GM12874 (cell line): Measurements from ENCODE around the gene METTL13.

Source experiments
- CTCF ChIP-seq: IDR thresholded peaks from 2 replicates; pipeline ENCODE4 v1.5.1; 2011; ENCODE audit warnings: low read depth, mild to moderate bottlenecking, control low read depth, low read length, moderate library complexity; ENCODE audit not compliant: insufficient read depth

Gene METTL13

GRCh38 chr1:171781176-171781875, at the start of gene METTL13:
TSS of gene METTL13 (plus strand) at chr1:171781660. CDS start at chr1:171781968, 308 bp downstream.
- TF ChIP-seq CTCF: no peak

GRCh38 chr1:171736196-171736595, 45.3 kb upstream of the METTL13 start:
- TF ChIP-seq CTCF: no peak

GRCh38 chr1:171738911-171739310, 42.5 kb upstream of the METTL13 start:
- no peak for TF ChIP-seq CTCF

- no peak for TF ChIP-seq CTCF
Measured at GRCh38 chr1:171739656-171740055, 41.8 kb upstream of the METTL13 start.

GRCh38 chr1:171740356-171740863, 41.0 kb upstream of the METTL13 start:
- TF ChIP-seq CTCF: no peak

- 0 out of 2 replicates have a peak, but pooled peaks have one; percentile 6 for TF ChIP-seq CTCF
Measured at GRCh38 chr1:171740987-171741871, 40.2 kb upstream of the METTL13 start.

- no peak for TF ChIP-seq CTCF
Measured at GRCh38 chr1:171741872-171742576, 39.4 kb upstream of the METTL13 start, which contains the start of gene VAMP4. TSS of gene VAMP4 (minus strand) at chr1:171742065. CDS start at chr1:171738414, 3,651 bp downstream.
